ENCODE measurements around the gene CDC42BPB. TPM values are rescaled to one million over a fixed set of nuclear protein-coding genes. Genes with fewer than 3 reads are reported as not detected.

Gene CDC42BPB
- total RNA-seq, 2 experiments from 2014 or later, result 6.6 to 7.6 TPM

DNA sequence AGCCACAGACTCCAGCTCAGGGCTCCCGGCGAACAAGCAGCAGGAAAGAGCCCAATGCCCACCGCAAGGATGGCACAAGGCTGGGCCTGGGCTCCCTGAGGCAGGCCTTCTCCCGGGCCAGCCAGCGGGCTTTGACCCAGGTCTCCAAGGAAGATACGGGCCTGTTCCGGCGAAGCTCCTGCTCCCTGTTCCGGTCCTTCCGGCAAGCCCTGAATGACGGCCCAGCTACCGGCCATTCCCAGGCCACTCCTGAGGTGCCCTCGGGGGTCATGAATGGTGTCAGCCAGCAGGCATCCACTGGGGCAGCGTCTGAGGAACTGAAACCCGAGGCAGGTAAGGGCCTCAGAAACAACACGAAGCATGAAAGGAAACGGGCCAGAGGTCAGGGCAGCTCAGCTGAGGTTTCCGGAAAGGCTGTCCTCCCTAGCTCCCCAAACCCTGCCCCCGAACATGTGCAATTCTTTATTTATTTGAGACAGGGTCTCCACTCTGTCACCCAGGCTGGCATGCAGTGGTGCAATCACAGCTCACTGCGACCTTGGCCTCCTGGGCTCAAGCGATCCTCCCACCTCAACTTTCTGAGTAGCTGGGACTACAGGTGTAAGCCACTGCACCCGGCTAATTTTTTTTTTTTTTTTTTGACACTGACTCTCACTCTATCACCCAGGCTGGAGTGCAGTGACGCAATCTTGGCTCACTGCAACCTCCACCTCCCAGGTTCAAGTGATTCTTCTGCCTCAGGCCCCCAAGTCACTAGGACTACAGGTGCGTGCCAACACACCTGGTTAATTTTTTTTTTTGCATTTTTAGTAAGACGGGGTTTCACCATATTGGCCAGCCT is 43.2 kb upstream of the CDC42BPB start:
- ATAC-seq (ENCODE audit: poor library complexity), result no peak
- H3K27me3 Mint-ChIP-seq, result peaks cover 40% of the 10 kb centered on the region

GRCh38 chr14:103099733-103100280 is 42.5 kb upstream of the CDC42BPB start:
- H3K4me1 Mint-ChIP-seq (ENCODE audit: low read depth), result peaks cover 5% of the 10 kb centered on the region
- CTCF ChIA-PET, result no interaction called here
- intact Hi-C loops (cut with DNase I, micrococcal nuclease), result loop anchor here in 1 of 2 experiments (10.0 kb wide), 1 partner anchor 85 kb away; no protein-coding TSS in a partner anchor
- ATAC-seq (ENCODE audit: poor library complexity), result no peak
- H3K4me3 ChIP-seq (ENCODE audit: low read length), result no peak overlapping the region
- H3K4me1 ChIP-seq (ENCODE audit: insufficient read depth, low read length), result peaks cover 10% of the 10 kb centered on the region
- no peak for TF ChIP-seq CTCF (IDR thresholded peaks at IDR 0.05)
- no peak overlapping the region for H3K4me3 Mint-ChIP-seq
- POLR2A ChIA-PET, result no interaction called here
- H3K27me3 Mint-ChIP-seq, result peaks cover 33% of the 10 kb centered on the region
- no peak overlapping the region for H3K27ac Mint-ChIP-seq
- H3K9me3 ChIP-seq (ENCODE audit: control insufficient read depth in 1 of 2, insufficient read depth in 1 of 2, low read length in 2 of 2), result peaks cover 0 to 18% of the 10 kb centered on the region in 2 experiments
- H3K27ac ChIP-seq (ENCODE audit: low read depth in 1 of 2, low read length in 2 of 2), result no peak overlapping the region
- H3K36me3 Mint-ChIP-seq (ENCODE audit: low read depth), result no peaks in the 10 kb centered on the region
- H3K9me3 Mint-ChIP-seq, result no peaks in the 10 kb centered on the region
- no peak for DNase-seq
- H3K27me3 ChIP-seq (ENCODE audit: control insufficient read depth in 1 of 2, insufficient read depth in 2 of 2, low read length in 2 of 2), result peaks cover 30 to 32% of the 10 kb centered on the region in 2 experiments
- no peaks in the 10 kb centered on the region for H3K36me3 ChIP-seq (ENCODE audit: insufficient read depth, low read length)

More for the DNA sequence above, 43.2 kb upstream of the CDC42BPB start:
- Histone ChIP-seq H3K4me3 (ENCODE audit: low read length) (no peak overlapping the region), H3K27ac (ENCODE audit: low read depth in 1 of 2, low read length in 2 of 2) (no peak overlapping the region), H3K27me3 (ENCODE audit: control insufficient read depth in 1 of 2, insufficient read depth in 2 of 2, low read length in 2 of 2) (peaks cover 30 to 33% of the 10 kb centered on the region in 2 experiments), H3K4me1 (ENCODE audit: insufficient read depth, low read length) (peaks cover 17% of the 10 kb centered on the region), H3K36me3 (ENCODE audit: insufficient read depth, low read length) (no peaks in the 10 kb centered on the region), H3K9me3 (ENCODE audit: control insufficient read depth in 1 of 2, insufficient read depth in 1 of 2, low read length in 2 of 2) (peaks cover 0 to 19% of the 10 kb centered on the region in 2 experiments)
- Mint-ChIP-seq H3K4me1 (ENCODE audit: low read depth) (peaks cover 10% of the 10 kb centered on the region), H3K36me3 (ENCODE audit: low read depth) (no peaks in the 10 kb centered on the region), H3K27ac (no peak overlapping the region), H3K9me3 (no peaks in the 10 kb centered on the region), H3K4me3 (no peak overlapping the region)
- ChIA-PET POLR2A (no interaction called here), CTCF (no interaction called here)
- intact Hi-C loops (cut with DNase I, micrococcal nuclease), result loop anchor here in 1 of 2 experiments (10.0 kb wide), 1 partner anchor 84 kb away; no protein-coding TSS in a partner anchor
- TF ChIP-seq CTCF (IDR thresholded peaks at IDR 0.05), result no peak
- no peak for DNase-seq

- Histone ChIP-seq H3K4me1 (ENCODE audit: insufficient read depth, low read length) (peaks cover 6% of the 10 kb centered on the region), H3K9me3 (ENCODE audit: control insufficient read depth in 1 of 2, insufficient read depth in 1 of 2, low read length in 2 of 2) (peaks cover 0 to 12% of the 10 kb centered on the region in 2 experiments), H3K4me3 (ENCODE audit: low read length) (no peak overlapping the region), H3K36me3 (ENCODE audit: insufficient read depth, low read length) (no peaks in the 10 kb centered on the region), H3K27ac (ENCODE audit: low read depth in 1 of 2, low read length in 2 of 2) (no peak overlapping the region), H3K27me3 (ENCODE audit: control insufficient read depth in 1 of 2, insufficient read depth in 2 of 2, low read length in 2 of 2) (peaks cover 24 to 26% of the 10 kb centered on the region in 2 experiments)
- ChIA-PET CTCF (no interaction called here), POLR2A (no interaction called here)
- intact Hi-C loops (cut with DNase I, micrococcal nuclease), result no loop called here
- no peak overlapping the region for H3K4me3 Mint-ChIP-seq
- peaks cover 31% of the 10 kb centered on the region for H3K27me3 Mint-ChIP-seq
- DNase-seq (no peak), ATAC-seq (ENCODE audit: poor library complexity) (no peak)
- no peaks in the 10 kb centered on the region for H3K9me3 Mint-ChIP-seq
- H3K36me3 Mint-ChIP-seq (ENCODE audit: low read depth), result no peaks in the 10 kb centered on the region
- TF ChIP-seq CTCF (IDR thresholded peaks at IDR 0.05), result no peak
- H3K27ac Mint-ChIP-seq, result no peak overlapping the region
- H3K4me1 Mint-ChIP-seq (ENCODE audit: low read depth), result peaks cover 3% of the 10 kb centered on the region
Observed at GRCh38 chr14:103099081-103099732, 41.9 kb upstream of the CDC42BPB start.
